ENCODE measurements around the gene DISC1.

Gene DISC1

GRCh38 chr1:231677442-231677841 lies 50.9 kb downstream of the DISC1 start:
- DNase-seq (ENCODE audit: low read depth) = no peak
- Histone ChIP-seq H3K4me1 (ENCODE audit: control insufficient read depth, insufficient read depth, low read length) (peaks cover 19% of the 10 kb centered on the region), H3K9ac (ENCODE audit: low read length) (no peak overlapping the region), H3K27me3 (replicated peaks; ENCODE audit: control insufficient read depth, insufficient read depth, low read length) (no peaks in the 10 kb centered on the region), H3K4me3 (ENCODE audit: low read length) (no peak overlapping the region), H3K9me3 (ENCODE audit: control insufficient read depth, low read length) (no peaks in the 10 kb centered on the region), H3K36me3 (ENCODE audit: control insufficient read depth, insufficient read depth, low read length, severe bottlenecking) (no peaks in the 10 kb centered on the region)

DNA sequence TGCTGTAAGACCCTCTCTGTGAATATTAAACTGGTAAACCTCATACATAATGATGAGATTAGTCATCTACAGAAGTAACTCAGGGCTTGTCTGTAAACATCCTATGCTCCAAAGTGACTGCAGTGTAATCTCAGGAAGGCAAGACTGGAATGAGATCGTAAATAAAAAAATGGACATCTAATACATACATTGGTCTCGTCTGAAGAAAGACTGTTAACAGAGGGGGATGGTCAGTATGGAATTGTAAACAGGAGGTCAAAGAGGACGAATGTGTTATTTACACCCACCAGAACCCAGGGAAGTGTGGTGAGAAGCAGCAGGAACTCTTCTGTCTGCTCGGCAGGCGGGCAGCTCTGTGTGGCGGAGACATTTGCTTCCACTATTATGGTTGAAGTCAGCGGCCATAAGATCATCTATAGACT lies 51.4 kb downstream of the DISC1 start:
- no peak overlapping the region for H3K4me3 ChIP-seq (ENCODE audit: low read length)
- DNase-seq (ENCODE audit: low read depth) = peak; percentile 19
- no peaks in the 10 kb centered on the region for H3K9me3 ChIP-seq (ENCODE audit: control insufficient read depth, low read length)
- no peak overlapping the region for H3K9ac ChIP-seq (ENCODE audit: low read length)
- H3K4me1 ChIP-seq (ENCODE audit: control insufficient read depth, insufficient read depth, low read length) = peaks cover 19% of the 10 kb centered on the region
- H3K36me3 ChIP-seq (ENCODE audit: control insufficient read depth, insufficient read depth, low read length, severe bottlenecking) = no peaks in the 10 kb centered on the region
- no peaks in the 10 kb centered on the region for H3K27me3 ChIP-seq (replicated peaks; ENCODE audit: control insufficient read depth, insufficient read depth, low read length)

DNA sequence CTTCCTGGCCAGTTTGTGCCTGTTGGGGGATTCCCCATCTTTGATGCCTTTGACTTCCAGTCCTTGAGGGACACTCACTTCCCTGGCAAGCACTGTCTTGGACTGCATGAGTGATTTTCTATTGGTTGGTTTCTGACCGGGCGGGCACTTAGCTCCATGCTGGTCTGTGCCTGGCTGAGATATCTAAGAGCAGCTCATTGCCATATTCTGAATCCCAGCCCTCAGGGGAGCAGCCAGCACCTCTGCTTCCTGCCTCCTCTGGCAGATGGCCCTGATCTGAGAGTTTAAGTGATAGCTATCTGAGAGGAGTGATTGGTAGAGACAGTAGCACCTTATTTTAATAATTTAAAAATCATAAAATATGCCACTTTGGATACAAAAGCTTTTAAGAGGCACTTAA lies 52.5 kb downstream of the DISC1 start:
- peaks cover 19% of the 10 kb centered on the region for H3K4me1 ChIP-seq (ENCODE audit: control insufficient read depth, insufficient read depth, low read length)
- no peak overlapping the region for H3K4me3 ChIP-seq (ENCODE audit: low read length)
- H3K9ac ChIP-seq (ENCODE audit: low read length) = no peak overlapping the region
- no peaks in the 10 kb centered on the region for H3K9me3 ChIP-seq (ENCODE audit: control insufficient read depth, low read length)
- DNase-seq (ENCODE audit: low read depth) = no peak
- no peaks in the 10 kb centered on the region for H3K27me3 ChIP-seq (replicated peaks; ENCODE audit: control insufficient read depth, insufficient read depth, low read length)
- no peaks in the 10 kb centered on the region for H3K36me3 ChIP-seq (ENCODE audit: control insufficient read depth, insufficient read depth, low read length, severe bottlenecking)

DNA sequence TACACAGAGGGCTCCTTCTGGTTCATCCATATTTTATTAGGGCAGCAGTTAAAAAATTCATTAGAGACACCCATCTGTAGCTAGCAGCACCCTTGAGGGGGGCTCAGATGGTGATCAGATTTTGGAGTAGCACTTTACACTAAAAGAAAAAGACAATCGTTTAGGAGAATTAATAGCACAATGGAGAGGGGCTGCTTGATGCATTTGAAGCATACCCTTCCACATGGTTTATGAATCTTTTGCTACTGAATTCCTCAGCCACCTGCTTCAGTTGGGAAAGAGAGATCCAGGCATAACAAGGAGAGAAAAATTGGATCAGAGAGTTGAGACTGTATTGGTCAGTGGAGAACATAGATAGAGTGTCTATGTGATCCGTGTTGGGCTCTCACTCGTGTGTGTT lies 54.4 kb downstream of the DISC1 start:
- Histone ChIP-seq H3K36me3 (ENCODE audit: control insufficient read depth, insufficient read depth, low read length, severe bottlenecking) (no peaks in the 10 kb centered on the region), H3K9ac (ENCODE audit: low read length) (no peak overlapping the region), H3K27me3 (replicated peaks; ENCODE audit: control insufficient read depth, insufficient read depth, low read length) (no peaks in the 10 kb centered on the region), H3K4me1 (ENCODE audit: control insufficient read depth, insufficient read depth, low read length) (peaks cover 19% of the 10 kb centered on the region), H3K9me3 (ENCODE audit: control insufficient read depth, low read length) (no peaks in the 10 kb centered on the region), H3K4me3 (ENCODE audit: low read length) (no peak overlapping the region)
- DNase-seq (ENCODE audit: low read depth) = no peak

GRCh38 chr1:231682779-231683178 lies 56.2 kb downstream of the DISC1 start:
- no peak overlapping the region for H3K9ac ChIP-seq (ENCODE audit: low read length)
- DNase-seq (ENCODE audit: low read depth) = no peak
- H3K4me3 ChIP-seq (ENCODE audit: low read length) = no peak overlapping the region
- H3K4me1 ChIP-seq (ENCODE audit: control insufficient read depth, insufficient read depth, low read length) = peaks cover 6% of the 10 kb centered on the region
- H3K9me3 ChIP-seq (ENCODE audit: control insufficient read depth, low read length) = no peaks in the 10 kb centered on the region
- H3K36me3 ChIP-seq (ENCODE audit: control insufficient read depth, insufficient read depth, low read length, severe bottlenecking) = no peaks in the 10 kb centered on the region
- no peaks in the 10 kb centered on the region for H3K27me3 ChIP-seq (replicated peaks; ENCODE audit: control insufficient read depth, insufficient read depth, low read length)

DNA sequence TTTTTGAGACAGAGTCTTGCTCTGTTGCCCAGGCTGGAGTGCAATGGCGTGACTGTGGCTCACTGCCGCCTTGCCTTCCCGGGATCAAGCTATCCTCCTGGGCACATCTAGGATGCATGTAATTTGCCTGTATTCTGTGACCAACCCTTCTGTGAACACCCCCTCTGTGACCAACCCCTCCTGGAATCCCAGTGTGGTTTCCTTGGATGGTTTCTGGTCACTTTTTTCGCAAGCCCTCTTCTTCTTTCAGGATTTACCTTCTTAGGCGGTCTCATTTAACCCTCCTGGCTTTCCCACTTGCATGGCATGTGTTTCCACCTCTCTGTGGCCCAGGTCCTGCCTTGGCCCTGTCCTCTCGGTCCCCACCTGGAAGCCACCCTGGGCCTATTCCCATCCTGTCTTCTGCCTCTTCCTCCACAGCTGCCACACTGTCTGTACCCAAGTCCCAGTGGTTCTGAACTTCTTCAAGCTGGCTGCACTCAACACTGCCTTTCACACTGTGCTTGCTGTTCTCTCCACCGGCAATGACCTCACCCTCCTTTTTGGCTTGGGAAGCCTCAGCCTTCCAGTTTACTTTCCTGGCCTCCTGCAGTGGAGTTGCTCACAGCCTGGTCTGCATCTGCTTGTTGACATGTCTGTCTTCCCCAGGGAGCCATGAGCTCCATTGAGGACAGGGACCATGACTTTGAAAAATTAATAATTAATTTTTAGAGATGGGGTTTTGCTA lies 57.0 kb downstream of the DISC1 start:
- Histone ChIP-seq H3K27me3 (replicated peaks; ENCODE audit: control insufficient read depth, insufficient read depth, low read length) (no peaks in the 10 kb centered on the region), H3K4me3 (ENCODE audit: low read length) (no peak overlapping the region), H3K36me3 (ENCODE audit: control insufficient read depth, insufficient read depth, low read length, severe bottlenecking) (no peaks in the 10 kb centered on the region), H3K9ac (ENCODE audit: low read length) (no peak overlapping the region), H3K9me3 (ENCODE audit: control insufficient read depth, low read length) (no peaks in the 10 kb centered on the region), H3K4me1 (ENCODE audit: control insufficient read depth, insufficient read depth, low read length) (no peaks in the 10 kb centered on the region)
- no peak for DNase-seq (ENCODE audit: low read depth)

GRCh38 chr1:231684356-231685244 lies 58.0 kb downstream of the DISC1 start:
- H3K4me3 ChIP-seq (ENCODE audit: low read length) = no peak overlapping the region
- DNase-seq (ENCODE audit: low read depth) = no peak
- H3K4me1 ChIP-seq (ENCODE audit: control insufficient read depth, insufficient read depth, low read length) = no peaks in the 10 kb centered on the region
- no peaks in the 10 kb centered on the region for H3K9me3 ChIP-seq (ENCODE audit: control insufficient read depth, low read length)
- no peak overlapping the region for H3K9ac ChIP-seq (ENCODE audit: low read length)
- no peaks in the 10 kb centered on the region for H3K27me3 ChIP-seq (replicated peaks; ENCODE audit: control insufficient read depth, insufficient read depth, low read length)
- H3K36me3 ChIP-seq (ENCODE audit: control insufficient read depth, insufficient read depth, low read length, severe bottlenecking) = no peaks in the 10 kb centered on the region

GRCh38 chr1:231686384-231686783 lies 59.8 kb downstream of the DISC1 start:
- H3K9ac ChIP-seq (ENCODE audit: low read length) = no peak overlapping the region
- H3K36me3 ChIP-seq (ENCODE audit: control insufficient read depth, insufficient read depth, low read length, severe bottlenecking) = no peaks in the 10 kb centered on the region
- no peak overlapping the region for H3K4me3 ChIP-seq (ENCODE audit: low read length)
- H3K27me3 ChIP-seq (replicated peaks; ENCODE audit: control insufficient read depth, insufficient read depth, low read length) = no peaks in the 10 kb centered on the region
- no peaks in the 10 kb centered on the region for H3K4me1 ChIP-seq (ENCODE audit: control insufficient read depth, insufficient read depth, low read length)
- DNase-seq (ENCODE audit: low read depth) = no peak
- no peaks in the 10 kb centered on the region for H3K9me3 ChIP-seq (ENCODE audit: control insufficient read depth, low read length)

DNA sequence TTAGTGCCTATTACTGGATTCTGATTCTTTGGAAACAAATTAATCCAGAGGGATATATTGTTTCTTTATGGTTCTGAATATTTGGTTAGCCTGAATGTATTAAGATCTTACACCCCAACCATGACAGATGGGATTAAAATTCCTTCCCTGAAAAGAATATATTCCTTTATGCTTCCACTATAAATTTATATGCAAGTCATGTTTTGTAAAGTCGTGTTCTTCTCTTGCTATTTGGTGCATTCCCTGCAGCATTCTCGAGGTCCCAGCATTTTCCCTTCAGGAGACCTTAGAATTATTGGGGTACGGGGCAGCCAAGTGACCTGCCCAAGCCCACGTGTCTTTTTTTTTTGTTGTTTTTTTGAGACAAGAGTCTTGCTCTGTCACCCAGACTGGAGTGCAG lies 62.4 kb downstream of the DISC1 start:
- no peak for DNase-seq (ENCODE audit: low read depth)
- Histone ChIP-seq H3K36me3 (ENCODE audit: control insufficient read depth, insufficient read depth, low read length, severe bottlenecking) (no peaks in the 10 kb centered on the region), H3K27me3 (replicated peaks; ENCODE audit: control insufficient read depth, insufficient read depth, low read length) (no peaks in the 10 kb centered on the region)

DNA sequence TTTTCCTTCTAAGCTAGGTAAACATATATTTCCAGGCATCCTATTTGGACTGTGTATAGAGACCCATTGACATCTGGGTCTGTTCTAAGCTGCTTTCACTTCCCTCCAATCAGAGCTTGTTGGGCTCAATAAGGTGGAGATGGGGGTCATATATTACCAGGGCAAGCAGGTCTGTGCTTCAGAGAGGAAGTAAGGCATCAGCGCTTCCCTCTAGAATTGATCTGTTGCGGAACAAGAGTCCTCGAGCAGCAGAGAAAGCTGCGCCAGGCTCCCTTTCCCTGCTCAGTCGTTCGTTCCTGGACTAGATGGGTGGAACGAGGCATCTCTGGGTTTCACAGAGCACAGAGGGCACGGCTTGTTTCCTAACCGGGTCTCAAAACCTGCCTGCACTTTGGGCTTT lies 63.5 kb downstream of the DISC1 start:
- Histone ChIP-seq H3K4me1 (ENCODE audit: control insufficient read depth, insufficient read depth, low read length) (no peaks in the 10 kb centered on the region), H3K4me3 (ENCODE audit: low read length) (no peak overlapping the region), H3K9ac (ENCODE audit: low read length) (no peak overlapping the region), H3K36me3 (ENCODE audit: control insufficient read depth, insufficient read depth, low read length, severe bottlenecking) (no peaks in the 10 kb centered on the region), H3K9me3 (ENCODE audit: control insufficient read depth, low read length) (no peaks in the 10 kb centered on the region), H3K27me3 (replicated peaks; ENCODE audit: control insufficient read depth, insufficient read depth, low read length) (no peaks in the 10 kb centered on the region)
- DNase-seq (ENCODE audit: low read depth) = no peak

More for the DNA sequence above, 62.4 kb downstream of the DISC1 start:
- Histone ChIP-seq H3K4me1 (ENCODE audit: control insufficient read depth, insufficient read depth, low read length) (no peaks in the 10 kb centered on the region), H3K4me3 (ENCODE audit: low read length) (no peak overlapping the region), H3K9me3 (ENCODE audit: control insufficient read depth, low read length) (no peaks in the 10 kb centered on the region), H3K9ac (ENCODE audit: low read length) (no peak overlapping the region)

- Histone ChIP-seq H3K9ac (ENCODE audit: low read length) (no peak overlapping the region), H3K27me3 (replicated peaks; ENCODE audit: control insufficient read depth, insufficient read depth, low read length) (no peaks in the 10 kb centered on the region), H3K4me1 (ENCODE audit: control insufficient read depth, insufficient read depth, low read length) (no peaks in the 10 kb centered on the region), H3K4me3 (ENCODE audit: low read length) (no peak overlapping the region), H3K36me3 (ENCODE audit: control insufficient read depth, insufficient read depth, low read length, severe bottlenecking) (no peaks in the 10 kb centered on the region), H3K9me3 (ENCODE audit: control insufficient read depth, low read length) (no peaks in the 10 kb centered on the region)
- DNase-seq (ENCODE audit: low read depth) = peak; percentile 91
Observed at GRCh38 chr1:231691618-231692259, 65.1 kb downstream of the DISC1 start.
